ENCODE results near the gene RAB34.
A peak's percentile ranks its signal among the peaks of the same experiment; 100 is the strongest.

RAB34 gene

DNA sequence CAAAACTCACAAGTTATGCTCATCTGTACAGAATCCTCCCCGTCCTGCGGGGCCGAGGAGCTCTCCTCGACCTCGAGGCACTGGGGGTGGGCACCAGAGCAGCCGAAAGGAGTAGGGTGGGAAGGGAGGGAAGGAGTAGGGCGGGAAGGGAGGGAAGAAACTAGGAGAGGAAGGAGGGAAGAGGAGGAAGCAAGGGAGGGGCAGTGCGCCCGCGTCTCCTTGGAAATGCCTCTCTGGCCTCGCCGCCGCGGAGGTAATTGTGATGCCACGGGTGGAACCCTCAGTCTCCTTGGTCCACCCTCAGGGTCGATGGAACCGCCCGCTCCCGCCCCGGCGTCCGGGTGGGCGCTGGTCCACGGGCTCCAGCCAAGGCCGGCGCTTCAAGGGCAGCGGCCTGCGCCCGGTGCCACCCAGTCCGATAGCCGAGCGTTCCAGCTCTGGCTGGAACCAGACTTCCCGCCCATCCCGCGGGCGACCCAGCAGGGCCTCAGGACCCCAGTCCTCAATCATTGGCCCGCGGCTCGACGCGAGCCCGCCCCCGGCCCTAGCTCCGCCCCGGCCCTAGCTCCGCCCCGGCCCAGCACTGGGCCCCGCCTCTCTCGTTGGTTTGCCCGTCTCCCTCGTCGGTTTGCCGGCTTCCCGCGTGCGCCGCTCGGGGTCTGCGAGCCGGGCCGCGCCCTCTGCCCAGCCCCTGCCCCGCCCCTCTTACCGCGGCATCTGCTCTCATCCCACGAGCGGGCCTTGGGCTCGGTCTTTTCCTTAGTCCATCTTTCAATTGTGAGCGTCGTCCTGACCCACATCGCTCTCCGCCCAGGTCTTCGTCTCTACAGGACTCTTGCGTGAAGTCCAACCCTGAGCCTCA is 6.6 kb downstream of the RAB34 start:
- Histone ChIP-seq H3K27ac (ENCODE audit: low read depth, low read length) (peak overlapping the region; percentile 84), H3K9ac (ENCODE audit: low read depth in 1 of 2, low read length in 2 of 2) (peak overlapping the region; percentile 50 to 83), H3K4me1 (ENCODE audit: control insufficient read depth in 1 of 2, insufficient read depth in 2 of 2, low read length in 2 of 2) (peaks cover 8 to 21% of the 10 kb centered on the region in 2 donors)

GRCh38 chr17:28707339-28707720 is 10.3 kb downstream of the RAB34 start:
- no peak overlapping the region for H3K4me3 ChIP-seq (ENCODE audit: low read depth in 1 of 2, low read length in 2 of 2)
- H3K9ac ChIP-seq (ENCODE audit: low read depth in 1 of 2, low read length in 2 of 2) = no peak overlapping the region
- peaks cover 13 to 24% of the 10 kb centered on the region in 2 donors for H3K36me3 ChIP-seq (ENCODE audit: control insufficient read depth in 1 of 2, insufficient read depth in 2 of 2, low read length in 2 of 2)
- no peak overlapping the region for H3K27ac ChIP-seq (ENCODE audit: low read depth, low read length)
- no peaks in the 10 kb centered on the region for H3K9me3 ChIP-seq (ENCODE audit: control insufficient read depth in 1 of 2, low read length in 2 of 2)
- no peaks in the 10 kb centered on the region for H3K27me3 ChIP-seq (ENCODE audit: control insufficient read depth in 1 of 2, insufficient read depth in 2 of 2, low read length in 2 of 2)
- H3K4me1 ChIP-seq (ENCODE audit: control insufficient read depth in 1 of 2, insufficient read depth in 2 of 2, low read length in 2 of 2) = peaks cover 12 to 19% of the 10 kb centered on the region in 2 donors

More for the DNA sequence above, 6.6 kb downstream of the RAB34 start:
- peaks cover 0 to 8% of the 10 kb centered on the region in 2 donors for H3K36me3 ChIP-seq (ENCODE audit: control insufficient read depth in 1 of 2, insufficient read depth in 2 of 2, low read length in 2 of 2)
- no peaks in the 10 kb centered on the region for H3K9me3 ChIP-seq (ENCODE audit: control insufficient read depth in 1 of 2, low read length in 2 of 2)
- peak overlapping the region; percentile 64 to 69 for H3K4me3 ChIP-seq (ENCODE audit: low read depth in 1 of 2, low read length in 2 of 2)
- H3K27me3 ChIP-seq (ENCODE audit: control insufficient read depth in 1 of 2, insufficient read depth in 2 of 2, low read length in 2 of 2) = no peaks in the 10 kb centered on the region

DNA sequence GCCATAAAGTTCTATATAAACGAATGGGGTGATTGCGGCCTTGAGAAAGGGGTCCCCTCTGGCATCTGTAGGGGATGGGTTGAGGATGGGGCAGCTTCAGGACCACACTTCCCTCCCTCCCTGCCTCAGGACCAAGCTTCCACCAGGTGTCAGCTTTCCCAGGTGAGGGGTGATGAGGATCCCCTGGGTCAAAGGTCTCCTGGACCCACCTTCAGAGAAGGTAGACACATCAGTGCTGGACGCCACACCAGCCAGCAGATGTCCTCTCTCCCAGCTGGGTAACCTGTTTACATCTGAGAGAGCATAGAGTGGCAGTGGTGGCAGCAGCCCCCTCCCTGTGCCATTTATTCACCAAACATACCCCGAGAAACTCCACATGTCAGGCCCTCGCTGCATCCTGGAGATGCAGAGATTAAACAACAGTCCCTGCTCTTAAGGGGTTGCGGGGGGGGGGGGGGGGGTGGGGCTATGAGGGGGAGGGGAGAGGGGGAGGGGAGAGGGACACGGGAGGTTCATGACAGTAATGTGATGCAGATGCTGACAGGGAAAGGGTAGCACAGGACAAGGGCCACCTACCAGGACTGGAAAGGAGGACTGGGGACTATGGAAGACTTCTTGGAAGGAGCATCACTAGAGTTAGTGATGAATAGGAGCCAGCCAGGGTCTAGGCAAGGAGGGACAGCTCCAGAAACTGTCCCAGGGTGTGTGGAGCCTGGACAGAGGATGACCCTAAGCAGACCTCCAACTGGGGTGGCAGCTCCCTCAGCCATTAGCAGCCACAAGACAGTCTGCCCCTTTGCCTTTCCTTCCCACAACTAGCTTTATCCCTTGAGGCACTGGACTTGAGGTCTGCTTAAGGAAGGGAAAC is 11.0 kb downstream of the RAB34 start:
- Histone ChIP-seq H3K27ac (ENCODE audit: low read depth, low read length) (no peak overlapping the region), H3K9ac (ENCODE audit: low read depth in 1 of 2, low read length in 2 of 2) (no peak overlapping the region), H3K4me1 (ENCODE audit: control insufficient read depth in 1 of 2, insufficient read depth in 2 of 2, low read length in 2 of 2) (peaks cover 12 to 16% of the 10 kb centered on the region in 2 donors), H3K36me3 (ENCODE audit: control insufficient read depth in 1 of 2, insufficient read depth in 2 of 2, low read length in 2 of 2) (peaks cover 19 to 31% of the 10 kb centered on the region in 2 donors), H3K9me3 (ENCODE audit: control insufficient read depth in 1 of 2, low read length in 2 of 2) (no peaks in the 10 kb centered on the region), H3K4me3 (ENCODE audit: low read depth in 1 of 2, low read length in 2 of 2) (no peak overlapping the region), H3K27me3 (ENCODE audit: control insufficient read depth in 1 of 2, insufficient read depth in 2 of 2, low read length in 2 of 2) (no peaks in the 10 kb centered on the region)

GRCh38 chr17:28705728-28706334 is 11.8 kb downstream of the RAB34 start:
- Histone ChIP-seq H3K9ac (ENCODE audit: low read depth in 1 of 2, low read length in 2 of 2) (no peak overlapping the region), H3K9me3 (ENCODE audit: control insufficient read depth in 1 of 2, low read length in 2 of 2) (no peaks in the 10 kb centered on the region), H3K4me3 (ENCODE audit: low read depth in 1 of 2, low read length in 2 of 2) (no peak overlapping the region), H3K4me1 (ENCODE audit: control insufficient read depth in 1 of 2, insufficient read depth in 2 of 2, low read length in 2 of 2) (peaks cover 12 to 13% of the 10 kb centered on the region in 2 donors), H3K27ac (ENCODE audit: low read depth, low read length) (no peak overlapping the region), H3K27me3 (ENCODE audit: control insufficient read depth in 1 of 2, insufficient read depth in 2 of 2, low read length in 2 of 2) (no peaks in the 10 kb centered on the region), H3K36me3 (ENCODE audit: control insufficient read depth in 1 of 2, insufficient read depth in 2 of 2, low read length in 2 of 2) (peaks cover 28 to 39% of the 10 kb centered on the region in 2 donors)

DNA sequence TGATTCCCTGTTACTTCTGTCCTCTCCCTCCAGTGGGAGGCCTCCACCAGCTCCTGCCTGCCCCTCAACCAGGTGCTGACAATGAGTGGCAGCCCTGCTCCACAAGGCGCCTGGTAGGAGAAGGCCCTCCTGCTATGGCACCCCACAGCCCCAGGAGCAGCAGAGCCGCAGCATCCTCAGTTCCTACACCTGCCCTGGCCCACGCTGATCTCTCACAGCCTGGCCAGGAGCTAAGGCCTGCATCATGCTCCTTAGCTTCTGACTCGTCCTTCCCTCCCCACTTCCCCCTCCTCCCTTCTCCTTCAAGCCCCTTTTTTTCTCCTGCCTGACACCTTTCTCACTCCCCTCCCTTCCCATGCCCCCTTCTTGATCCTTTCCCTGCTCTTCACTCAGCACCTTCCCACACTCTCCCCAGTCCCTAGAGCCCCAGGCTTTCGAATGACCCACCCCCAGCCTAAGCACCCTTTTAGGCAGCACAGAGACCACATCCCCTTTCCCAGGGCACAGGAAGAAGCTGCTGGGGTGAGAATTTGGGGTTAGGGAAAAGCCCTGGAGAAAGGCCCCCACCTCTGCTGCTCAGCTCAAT is 12.5 kb downstream of the RAB34 start:
- H3K9me3 ChIP-seq (ENCODE audit: control insufficient read depth in 1 of 2, low read length in 2 of 2) = no peaks in the 10 kb centered on the region
- H3K27me3 ChIP-seq (ENCODE audit: control insufficient read depth in 1 of 2, insufficient read depth in 2 of 2, low read length in 2 of 2) = no peaks in the 10 kb centered on the region
- peaks cover 34 to 46% of the 10 kb centered on the region in 2 donors for H3K36me3 ChIP-seq (ENCODE audit: control insufficient read depth in 1 of 2, insufficient read depth in 2 of 2, low read length in 2 of 2)
- H3K4me1 ChIP-seq (ENCODE audit: control insufficient read depth in 1 of 2, insufficient read depth in 2 of 2, low read length in 2 of 2) = peaks cover 17 to 18% of the 10 kb centered on the region in 2 donors
- no peak overlapping the region for H3K27ac ChIP-seq (ENCODE audit: low read depth, low read length)
- H3K4me3 ChIP-seq (ENCODE audit: low read depth in 1 of 2, low read length in 2 of 2) = no peak overlapping the region
- H3K9ac ChIP-seq (ENCODE audit: low read depth in 1 of 2, low read length in 2 of 2) = no peak overlapping the region

GRCh38 chr17:28704219-28704858 is 13.3 kb downstream of the RAB34 start:
- Histone ChIP-seq H3K36me3 (ENCODE audit: control insufficient read depth in 1 of 2, insufficient read depth in 2 of 2, low read length in 2 of 2) (peaks cover 43 to 54% of the 10 kb centered on the region in 2 donors), H3K4me1 (ENCODE audit: control insufficient read depth in 1 of 2, insufficient read depth in 2 of 2, low read length in 2 of 2) (peaks cover 21% of the 10 kb centered on the region in 2 donors), H3K4me3 (ENCODE audit: low read depth in 1 of 2, low read length in 2 of 2) (no peak overlapping the region), H3K9ac (ENCODE audit: low read depth in 1 of 2, low read length in 2 of 2) (no peak overlapping the region), H3K27ac (ENCODE audit: low read depth, low read length) (no peak overlapping the region), H3K9me3 (ENCODE audit: control insufficient read depth in 1 of 2, low read length in 2 of 2) (no peaks in the 10 kb centered on the region), H3K27me3 (ENCODE audit: control insufficient read depth in 1 of 2, insufficient read depth in 2 of 2, low read length in 2 of 2) (no peaks in the 10 kb centered on the region)

- H3K9ac ChIP-seq (ENCODE audit: low read depth in 1 of 2, low read length in 2 of 2) = no peak overlapping the region
- no peak overlapping the region for H3K4me3 ChIP-seq (ENCODE audit: low read depth in 1 of 2, low read length in 2 of 2)
- H3K27ac ChIP-seq (ENCODE audit: low read depth, low read length) = no peak overlapping the region
- no peaks in the 10 kb centered on the region for H3K27me3 ChIP-seq (ENCODE audit: control insufficient read depth in 1 of 2, insufficient read depth in 2 of 2, low read length in 2 of 2)
- H3K9me3 ChIP-seq (ENCODE audit: control insufficient read depth in 1 of 2, low read length in 2 of 2) = no peaks in the 10 kb centered on the region
- H3K4me1 ChIP-seq (ENCODE audit: control insufficient read depth in 1 of 2, insufficient read depth in 2 of 2, low read length in 2 of 2) = peaks cover 27 to 28% of the 10 kb centered on the region in 2 donors
- H3K36me3 ChIP-seq (ENCODE audit: control insufficient read depth in 1 of 2, insufficient read depth in 2 of 2, low read length in 2 of 2) = peaks cover 49 to 61% of the 10 kb centered on the region in 2 donors
Measured at GRCh38 chr17:28703552-28704218, 14.0 kb downstream of the RAB34 start.

- H3K9ac ChIP-seq (ENCODE audit: low read depth in 1 of 2, low read length in 2 of 2) = no peak overlapping the region
- H3K27me3 ChIP-seq (ENCODE audit: control insufficient read depth in 1 of 2, insufficient read depth in 2 of 2, low read length in 2 of 2) = no peaks in the 10 kb centered on the region
- H3K4me1 ChIP-seq (ENCODE audit: control insufficient read depth in 1 of 2, insufficient read depth in 2 of 2, low read length in 2 of 2) = peaks cover 35% of the 10 kb centered on the region in 2 donors
- no peak overlapping the region for H3K27ac ChIP-seq (ENCODE audit: low read depth, low read length)
- H3K9me3 ChIP-seq (ENCODE audit: control insufficient read depth in 1 of 2, low read length in 2 of 2) = no peaks in the 10 kb centered on the region
- peaks cover 56 to 70% of the 10 kb centered on the region in 2 donors for H3K36me3 ChIP-seq (ENCODE audit: control insufficient read depth in 1 of 2, insufficient read depth in 2 of 2, low read length in 2 of 2)
- no peak overlapping the region for H3K4me3 ChIP-seq (ENCODE audit: low read depth in 1 of 2, low read length in 2 of 2)
Measured at GRCh38 chr17:28702752-28703150, 14.9 kb downstream of the RAB34 start.
